ENCODE measurements around the gene ZNF541.

The ZNF541 gene

GRCh38 chr19:47614559-47614958 is 41.6 kb upstream of the ZNF541 start:
- Histone ChIP-seq H3K4me2 (ENCODE audit: low read length) (no peak overlapping the region), H3K27ac (ENCODE audit: low read depth, low read length) (no peak overlapping the region), H3K4ac (ENCODE audit: low read depth, low read length) (no peak overlapping the region), H3K56ac (ENCODE audit: low read length) (no peak overlapping the region), H2BK15ac (replicated peaks; ENCODE audit: low read depth) (no peak overlapping the region), H2BK120ac (ENCODE audit: low read depth, low read length) (no peak overlapping the region), H4K8ac (ENCODE audit: low read depth, low read length) (no peak overlapping the region), H4K5ac (ENCODE audit: low read length) (no peak overlapping the region), H3K4me3 (ENCODE audit: low read length) (no peak overlapping the region), H3K79me1 (ENCODE audit: low read length) (peaks cover 21% of the 10 kb centered on the region), H3K9ac (ENCODE audit: low read length) (no peak overlapping the region), H3K18ac (ENCODE audit: low read length) (no peak overlapping the region), H2BK5ac (ENCODE audit: low read length) (no peak overlapping the region), H3K23ac (ENCODE audit: low read length) (no peak overlapping the region), H3K79me2 (ENCODE audit: control insufficient read depth, insufficient read depth, low read length) (peaks cover 84% of the 10 kb centered on the region), H2AK5ac (ENCODE audit: low read length) (no peak overlapping the region), H3K4me1 (ENCODE audit: control insufficient read depth, low read depth, low read length) (peaks cover 12% of the 10 kb centered on the region), H3K27me3 (ENCODE audit: insufficient read depth, low read length, poor library complexity) (no peaks in the 10 kb centered on the region), H3K36me3 (ENCODE audit: control insufficient read depth, insufficient read depth, low read length) (no peaks in the 10 kb centered on the region)
- no peak for DNase-seq
- WGBS (ENCODE audit: extremely low coverage, insufficient coverage, low lambda C conversion rate) = no CpG with 5 or more reads among the region's 10 CpGs

- H2BK15ac ChIP-seq (replicated peaks; ENCODE audit: low read depth) = no peak overlapping the region
- peak overlapping the region; percentile 20 for H3K9ac ChIP-seq (ENCODE audit: low read length)
- H2BK5ac ChIP-seq (ENCODE audit: low read length) = no peak overlapping the region
- no peak overlapping the region for H3K4me3 ChIP-seq (ENCODE audit: low read length)
- WGBS (ENCODE audit: extremely low coverage, insufficient coverage, low lambda C conversion rate) = no CpG with 5 or more reads among the region's 3 CpGs
- no peak overlapping the region for H3K4me2 ChIP-seq (ENCODE audit: low read length)
- peak overlapping the region; percentile 90 for H3K27ac ChIP-seq (ENCODE audit: low read depth, low read length)
- peaks cover 21% of the 10 kb centered on the region for H3K79me1 ChIP-seq (ENCODE audit: low read length)
- no peaks in the 10 kb centered on the region for H3K27me3 ChIP-seq (ENCODE audit: insufficient read depth, low read length, poor library complexity)
- peak overlapping the region; percentile 40 for H3K4ac ChIP-seq (ENCODE audit: low read depth, low read length)
- H3K56ac ChIP-seq (ENCODE audit: low read length) = peak overlapping the region; percentile 78
- no peak overlapping the region for H2BK120ac ChIP-seq (ENCODE audit: low read depth, low read length)
- no peak overlapping the region for H4K8ac ChIP-seq (ENCODE audit: low read depth, low read length)
- H3K4me1 ChIP-seq (ENCODE audit: control insufficient read depth, low read depth, low read length) = peaks cover 10% of the 10 kb centered on the region
- H2AK5ac ChIP-seq (ENCODE audit: low read length) = peak overlapping the region; percentile 14
- H3K79me2 ChIP-seq (ENCODE audit: control insufficient read depth, insufficient read depth, low read length) = peaks cover 82% of the 10 kb centered on the region
- H3K18ac ChIP-seq (ENCODE audit: low read length) = peak overlapping the region; percentile 39
- H3K36me3 ChIP-seq (ENCODE audit: control insufficient read depth, insufficient read depth, low read length) = no peaks in the 10 kb centered on the region
- no peak for DNase-seq
- H3K23ac ChIP-seq (ENCODE audit: low read length) = no peak overlapping the region
- H4K5ac ChIP-seq (ENCODE audit: low read length) = no peak overlapping the region
Measured at GRCh38 chr19:47614021-47614295, 41.0 kb upstream of the ZNF541 start.

- Histone ChIP-seq H3K56ac (ENCODE audit: low read length) (peak overlapping the region; percentile 78), H3K27ac (ENCODE audit: low read depth, low read length) (peak overlapping the region; percentile 90), H3K4ac (ENCODE audit: low read depth, low read length) (peak overlapping the region; percentile 60), H3K4me3 (ENCODE audit: low read length) (no peak overlapping the region), H3K36me3 (ENCODE audit: control insufficient read depth, insufficient read depth, low read length) (no peaks in the 10 kb centered on the region), H3K18ac (ENCODE audit: low read length) (peak overlapping the region; percentile 64), H4K8ac (ENCODE audit: low read depth, low read length) (no peak overlapping the region), H4K5ac (ENCODE audit: low read length) (no peak overlapping the region), H3K79me1 (ENCODE audit: low read length) (peaks cover 16% of the 10 kb centered on the region), H3K23ac (ENCODE audit: low read length) (no peak overlapping the region), H2BK120ac (ENCODE audit: low read depth, low read length) (peak overlapping the region; percentile 78), H3K79me2 (ENCODE audit: control insufficient read depth, insufficient read depth, low read length) (peaks cover 77% of the 10 kb centered on the region), H2BK15ac (replicated peaks; ENCODE audit: low read depth) (no peak overlapping the region), H3K4me1 (ENCODE audit: control insufficient read depth, low read depth, low read length) (peaks cover 10% of the 10 kb centered on the region), H2BK5ac (ENCODE audit: low read length) (peak overlapping the region; percentile 83), H3K27me3 (ENCODE audit: insufficient read depth, low read length, poor library complexity) (no peaks in the 10 kb centered on the region), H2AK5ac (ENCODE audit: low read length) (peak overlapping the region; percentile 6), H3K4me2 (ENCODE audit: low read length) (no peak overlapping the region), H3K9ac (ENCODE audit: low read length) (peak overlapping the region; percentile 56)
- WGBS (ENCODE audit: extremely low coverage, insufficient coverage, low lambda C conversion rate) = no CpG with 5 or more reads among the region's 14 CpGs
- peak; percentile 98 for DNase-seq
Measured at GRCh38 chr19:47613165-47614020, 40.4 kb upstream of the ZNF541 start.

- H3K4ac ChIP-seq (ENCODE audit: low read depth, low read length) = no peak overlapping the region
- H2BK5ac ChIP-seq (ENCODE audit: low read length) = no peak overlapping the region
- H3K9ac ChIP-seq (ENCODE audit: low read length) = peak overlapping the region; percentile 85
- H4K8ac ChIP-seq (ENCODE audit: low read depth, low read length) = no peak overlapping the region
- no peak overlapping the region for H3K4me3 ChIP-seq (ENCODE audit: low read length)
- WGBS (ENCODE audit: extremely low coverage, insufficient coverage, low lambda C conversion rate) = no CpG with 5 or more reads among the region's 7 CpGs
- H3K27ac ChIP-seq (ENCODE audit: low read depth, low read length) = no peak overlapping the region
- H3K18ac ChIP-seq (ENCODE audit: low read length) = no peak overlapping the region
- H3K79me2 ChIP-seq (ENCODE audit: control insufficient read depth, insufficient read depth, low read length) = peaks cover 63% of the 10 kb centered on the region
- H3K36me3 ChIP-seq (ENCODE audit: control insufficient read depth, insufficient read depth, low read length) = no peaks in the 10 kb centered on the region
- H3K79me1 ChIP-seq (ENCODE audit: low read length) = peaks cover 15% of the 10 kb centered on the region
- H3K23ac ChIP-seq (ENCODE audit: low read length) = no peak overlapping the region
- peak overlapping the region; percentile 94 for H3K56ac ChIP-seq (ENCODE audit: low read length)
- no peak overlapping the region for H4K5ac ChIP-seq (ENCODE audit: low read length)
- peaks cover 10% of the 10 kb centered on the region for H3K4me1 ChIP-seq (ENCODE audit: control insufficient read depth, low read depth, low read length)
- no peak overlapping the region for H2BK120ac ChIP-seq (ENCODE audit: low read depth, low read length)
- H2AK5ac ChIP-seq (ENCODE audit: low read length) = peak overlapping the region; percentile 51
- H2BK15ac ChIP-seq (replicated peaks; ENCODE audit: low read depth) = no peak overlapping the region
- DNase-seq = no peak
- peak overlapping the region; percentile 8 for H3K4me2 ChIP-seq (ENCODE audit: low read length)
- H3K27me3 ChIP-seq (ENCODE audit: insufficient read depth, low read length, poor library complexity) = no peaks in the 10 kb centered on the region
Measured at GRCh38 chr19:47610902-47611301, 38.0 kb upstream of the ZNF541 start.

GRCh38 chr19:47609906-47610894 is 37.3 kb upstream of the ZNF541 start:
- H3K23ac ChIP-seq (ENCODE audit: low read length) = peak overlapping the region; percentile 15
- peak overlapping the region; percentile 76 for H3K4me3 ChIP-seq (ENCODE audit: low read length)
- H3K4me1 ChIP-seq (ENCODE audit: control insufficient read depth, low read depth, low read length) = peaks cover 10% of the 10 kb centered on the region
- peak; percentile 69 for DNase-seq
- H3K9ac ChIP-seq (ENCODE audit: low read length) = peak overlapping the region; percentile 85
- H3K36me3 ChIP-seq (ENCODE audit: control insufficient read depth, insufficient read depth, low read length) = no peaks in the 10 kb centered on the region
- H3K79me1 ChIP-seq (ENCODE audit: low read length) = peaks cover 10% of the 10 kb centered on the region
- H3K27ac ChIP-seq (ENCODE audit: low read depth, low read length) = peak overlapping the region; percentile 51
- H3K56ac ChIP-seq (ENCODE audit: low read length) = peak overlapping the region; percentile 94
- H3K4me2 ChIP-seq (ENCODE audit: low read length) = peak overlapping the region; percentile 67
- H2BK15ac ChIP-seq (replicated peaks; ENCODE audit: low read depth) = peak overlapping the region; percentile 25
- H3K18ac ChIP-seq (ENCODE audit: low read length) = peak overlapping the region; percentile 100
- peak overlapping the region; percentile 96 for H3K4ac ChIP-seq (ENCODE audit: low read depth, low read length)
- peak overlapping the region; percentile 98 for H2BK120ac ChIP-seq (ENCODE audit: low read depth, low read length)
- H2AK5ac ChIP-seq (ENCODE audit: low read length) = peak overlapping the region; percentile 51
- no peak overlapping the region for H4K5ac ChIP-seq (ENCODE audit: low read length)
- no peaks in the 10 kb centered on the region for H3K27me3 ChIP-seq (ENCODE audit: insufficient read depth, low read length, poor library complexity)
- no CpG with 5 or more reads among the region's 50 CpGs for WGBS (ENCODE audit: extremely low coverage, insufficient coverage, low lambda C conversion rate)
- H4K8ac ChIP-seq (ENCODE audit: low read depth, low read length) = peak overlapping the region; percentile 42
- peaks cover 56% of the 10 kb centered on the region for H3K79me2 ChIP-seq (ENCODE audit: control insufficient read depth, insufficient read depth, low read length)
- peak overlapping the region; percentile 70 for H2BK5ac ChIP-seq (ENCODE audit: low read length)

Data from mesendoderm (in vitro differentiated cells).